GM18951 (cell line): ENCODE measurements around the gene NDUFB8.

ENCODE experiments used
- POLR2A ChIP-seq: IDR thresholded peaks from 4 replicates; pipeline ENCODE4 v1.6.1; 2011; ENCODE audit warnings: mild to moderate bottlenecking; ENCODE audit not compliant: insufficient read length, insufficient read depth; ENCODE audit errors: extremely low read depth
- in situ Hi-C: fragments of 300-500 bp; cut with MboI; formaldehyde crosslinking; loops from one replicate; pipeline ENCODE4 v1.12.0; 2022; ENCODE audit warnings: low sequenced_read_pairs, mixed read lengths, inconsistent platforms; ENCODE audit not compliant: unreplicated experiment

The NDUFB8 gene

GRCh38 chr10:100561005-100561404 is 31.3 kb upstream of the NDUFB8 start:
- no peak for TF ChIP-seq POLR2A
- in situ Hi-C loops = no loop called here

GRCh38 chr10:100560248-100560647 is 30.6 kb upstream of the NDUFB8 start:
- in situ Hi-C loops = no loop called here
- TF ChIP-seq POLR2A = no peak

GRCh38 chr10:100554902-100555301 is 25.2 kb upstream of the NDUFB8 start:
- TF ChIP-seq POLR2A = no peak
- in situ Hi-C loops = no loop called here

DNA sequence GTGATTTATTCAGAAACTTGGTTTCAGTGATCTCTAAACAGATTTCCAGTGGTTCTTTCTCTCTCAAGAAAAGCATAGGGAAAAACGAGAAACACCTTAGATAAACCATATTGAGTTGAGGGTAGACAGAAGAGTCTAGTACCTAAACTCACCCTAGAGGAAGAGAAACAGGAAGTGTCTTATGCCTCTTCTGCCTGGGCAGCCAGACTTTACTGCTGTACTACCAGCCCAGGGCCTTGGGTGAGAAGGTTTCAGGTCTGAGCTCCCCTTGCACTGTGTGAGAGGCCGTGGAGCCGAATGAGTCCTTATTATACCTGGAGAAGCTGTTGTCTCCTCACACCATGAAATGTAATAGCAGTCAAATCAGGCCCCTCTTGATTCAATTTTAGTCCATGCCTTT is 24.3 kb upstream of the NDUFB8 start:
- TF ChIP-seq POLR2A = no peak
- in situ Hi-C loops = no loop called here

DNA sequence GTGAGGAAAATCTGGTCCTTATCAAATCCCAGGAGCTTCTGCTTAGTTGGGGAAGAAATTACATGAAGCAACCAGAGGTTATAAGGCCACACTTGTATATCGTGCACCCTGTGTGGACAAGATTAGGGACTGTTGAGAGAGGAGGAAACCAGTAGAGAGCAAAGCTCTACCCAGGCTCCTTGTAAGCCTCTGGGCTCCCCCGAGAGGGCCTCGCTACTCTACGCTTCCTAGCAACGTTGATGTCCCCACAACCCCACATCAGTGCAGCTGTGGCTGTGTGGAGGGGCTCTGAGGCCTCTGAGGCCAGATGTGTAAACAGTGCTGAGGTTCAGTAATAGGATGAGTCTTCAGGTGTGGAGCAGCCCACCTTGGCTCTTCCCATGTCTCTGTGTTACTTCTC is 22.1 kb upstream of the NDUFB8 start:
- in situ Hi-C loops = no loop called here
- TF ChIP-seq POLR2A = no peak

GRCh38 chr10:100551196-100551595 is 21.5 kb upstream of the NDUFB8 start:
- TF ChIP-seq POLR2A = no peak
- in situ Hi-C loops = no loop called here

DNA sequence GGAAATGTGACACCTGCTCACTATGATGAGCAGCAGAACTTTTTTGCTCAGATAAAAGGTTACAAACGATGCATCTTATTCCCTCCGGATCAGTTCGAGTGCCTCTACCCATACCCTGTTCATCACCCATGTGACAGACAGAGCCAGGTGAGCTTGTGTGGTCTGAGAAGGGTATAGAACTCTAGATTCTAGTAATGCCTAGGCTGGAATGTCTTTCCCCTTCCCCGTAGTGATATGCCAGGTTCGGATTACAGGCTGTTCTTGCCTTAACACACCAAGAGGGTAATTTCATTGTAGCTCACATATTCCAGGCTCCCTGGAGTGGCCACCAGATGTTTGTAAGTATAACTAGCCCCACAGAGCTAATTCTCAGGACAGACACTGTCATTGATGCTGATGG is 15.3 kb upstream of the NDUFB8 start:
- TF ChIP-seq POLR2A = no peak
- in situ Hi-C loops = no loop called here

GRCh38 chr10:100537475-100537874 is 7.8 kb upstream of the NDUFB8 start:
- no peak for TF ChIP-seq POLR2A
- in situ Hi-C loops = no loop called here

DNA sequence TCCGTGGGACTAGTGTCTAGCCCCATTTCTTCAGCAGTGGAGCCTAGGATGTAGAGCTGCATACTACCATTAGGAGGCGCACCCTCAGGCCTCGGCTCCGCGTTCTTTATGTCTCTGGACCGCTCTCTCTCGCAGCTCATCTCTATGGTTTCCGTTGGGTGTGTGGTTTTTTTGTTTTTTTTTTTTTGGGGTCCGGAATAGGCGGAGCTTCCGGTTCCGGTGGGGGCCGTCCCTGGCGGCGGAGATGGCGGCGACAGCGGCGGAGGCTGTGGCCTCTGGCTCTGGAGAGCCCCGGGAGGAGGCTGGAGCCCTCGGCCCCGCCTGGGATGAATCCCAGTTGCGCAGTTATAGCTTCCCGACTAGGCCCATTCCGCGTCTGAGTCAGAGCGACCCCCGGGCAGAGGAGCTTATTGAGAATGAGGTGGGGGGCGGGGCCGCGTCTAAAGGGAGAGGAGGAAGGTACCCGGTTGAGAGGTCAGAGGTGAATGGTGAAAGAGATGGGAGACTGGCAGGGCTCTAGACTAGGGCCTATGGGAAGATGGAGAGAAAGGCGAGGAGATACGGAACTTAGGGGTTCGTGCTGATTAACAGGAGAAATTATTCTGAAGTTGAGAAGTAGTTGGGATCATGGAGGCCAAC is 6.2 kb upstream of the NDUFB8 start, which contains the start of gene HIF1AN:
TSS of gene HIF1AN (plus strand) at position 229 of the 639 bp plus-strand sequence. CDS start at position 245, 16 bp downstream.
- peak; percentile 95 for TF ChIP-seq POLR2A
- in situ Hi-C loops = no loop called here

DNA sequence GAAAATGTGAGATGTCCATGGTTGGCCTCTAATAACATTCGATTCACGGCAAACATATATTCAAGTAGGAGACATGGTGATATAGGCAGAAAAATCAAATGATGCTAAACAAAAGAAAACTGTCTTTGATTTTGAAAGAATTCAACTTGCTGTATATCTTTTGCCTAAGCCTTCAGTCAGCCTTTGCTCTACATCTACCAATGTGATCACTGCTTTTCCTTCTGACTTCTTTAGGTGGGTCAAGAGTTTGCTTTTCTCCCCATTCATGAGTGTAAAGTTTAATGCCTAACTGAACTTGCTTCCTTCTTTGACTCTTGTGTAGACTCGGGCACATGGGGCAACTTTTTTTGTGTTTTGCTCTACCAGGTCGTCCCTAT is 5.7 kb upstream of the NDUFB8 start:
- no peak for TF ChIP-seq POLR2A
- in situ Hi-C loops = no loop called here

DNA sequence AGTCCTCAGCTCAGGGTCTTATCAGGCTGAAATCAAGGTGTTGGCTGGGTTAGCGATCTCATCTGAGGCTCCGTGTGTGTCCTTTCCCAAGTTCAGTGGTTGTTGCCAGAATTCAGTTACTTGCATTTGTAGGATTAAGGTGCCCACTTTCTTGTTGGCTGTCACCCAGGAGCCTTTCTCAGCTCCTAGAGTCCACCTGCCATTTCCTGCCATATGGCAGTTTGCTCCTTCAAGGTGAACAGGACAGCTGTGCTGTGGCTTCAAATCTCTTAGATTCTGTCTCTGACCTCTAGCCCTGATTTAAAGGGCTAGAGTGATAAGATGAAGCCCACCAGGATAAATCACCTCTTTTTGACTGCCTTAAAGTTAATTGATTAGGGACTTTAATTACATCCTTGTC is 5.1 kb upstream of the NDUFB8 start:
- in situ Hi-C loops = no loop called here
- no peak for TF ChIP-seq POLR2A

GRCh38 chr10:100531761-100532160 is 2.1 kb upstream of the NDUFB8 start:
- TF ChIP-seq POLR2A = no peak
- in situ Hi-C loops = no loop called here

DNA sequence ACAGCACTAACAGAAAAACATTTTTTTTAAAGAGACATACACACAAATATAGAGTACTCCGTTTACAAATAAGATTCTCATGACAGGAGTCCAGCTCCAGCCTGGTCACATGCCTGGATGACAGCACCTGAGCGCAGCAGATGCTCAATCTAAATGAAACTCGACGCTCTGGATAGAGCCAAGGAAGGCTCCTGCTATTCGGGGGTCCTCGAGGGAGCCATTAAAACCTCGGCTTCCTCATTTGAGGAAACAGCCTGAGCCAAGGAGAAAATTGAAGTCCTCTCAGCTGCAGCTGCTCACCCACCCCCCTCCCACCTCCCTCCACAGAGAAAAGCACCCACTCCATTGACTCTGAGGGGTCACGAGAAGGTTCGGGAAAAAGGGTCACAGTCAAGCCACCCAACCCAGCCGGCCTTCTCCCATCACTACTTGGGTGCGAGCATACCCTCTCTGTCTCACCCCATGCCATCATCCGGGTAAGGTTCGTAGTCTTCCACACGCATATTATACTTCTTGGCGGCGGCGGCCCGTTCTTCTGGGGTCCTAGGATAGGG is 673 bp downstream of the NDUFB8 start:
- in situ Hi-C loops = no loop called here
- TF ChIP-seq POLR2A = no peak

DNA sequence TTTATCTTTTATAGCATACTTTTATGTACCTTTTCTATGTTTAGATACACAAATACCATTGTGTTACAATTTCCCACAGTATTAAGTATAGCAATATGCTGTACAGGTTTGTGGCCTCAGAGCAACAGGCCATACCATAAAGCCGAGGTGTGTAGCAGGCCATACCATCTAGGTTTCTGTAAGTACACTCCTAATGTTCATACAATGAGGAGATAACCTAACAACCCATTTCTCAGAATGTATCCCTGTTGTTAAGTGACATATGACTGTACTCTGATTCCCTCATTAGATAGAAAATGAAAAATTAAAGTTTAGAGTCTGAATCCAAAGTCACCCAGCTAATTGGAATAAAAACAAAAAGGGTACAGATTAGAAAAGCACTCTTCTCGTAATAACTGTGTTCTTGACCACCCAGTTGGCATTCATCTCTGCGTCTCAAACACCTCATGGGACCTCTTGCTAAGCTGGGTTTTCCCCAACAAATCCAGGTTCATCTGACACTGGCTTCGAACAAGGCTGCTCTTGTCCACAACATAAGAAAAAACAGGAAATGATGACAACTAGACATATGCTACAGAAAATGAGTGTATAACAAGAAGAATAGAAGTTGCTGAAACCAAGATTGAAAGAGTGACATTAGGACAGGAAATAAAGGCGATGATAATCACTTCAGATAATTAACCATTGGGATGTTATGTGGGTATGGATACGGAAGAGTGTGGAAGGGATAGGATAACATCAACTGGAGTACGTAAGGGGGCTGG is 1.4 kb downstream of the NDUFB8 start:
- in situ Hi-C loops = no loop called here
- TF ChIP-seq POLR2A = no peak
